H1 (cell line): ENCODE data around the gene MRPL33. TPM values are rescaled to one million over a fixed set of nuclear protein-coding genes. Genes with fewer than 3 reads are reported as not detected.

Source experiments
- CTCF ChIA-PET: fragments of 300-600 bp; sonication (Branson Sonifier 250); formaldehyde crosslinking; loops from one replicate; lab custom pipeline; 2021; ENCODE audit not compliant: partially characterized antibody; lab: Charles Lee
- POLR2A ChIA-PET: fragments of 300-600 bp; sonication (Branson Sonifier 250); formaldehyde crosslinking; loops from one replicate; lab custom pipeline; 2021; ENCODE audit warnings: inconsistent platforms; ENCODE audit not compliant: partially characterized antibody; lab: Charles Lee
- DNase-seq, 2 experiments: peaks; one replicate each; pipeline versions ENCODE4 v3.0.0 to v3.0.0-alpha.2; 2010 to 2022; ENCODE audit warnings: low spot score in 2 of 2, low read depth in 1 of 2, mixed read lengths in 1 of 2
- FAIRE-seq: peaks from 2 replicates; lab custom pipeline; 2011; peaks lifted over from hg19 to GRCh38; lab: Jason Lieb, UNC
- H2AFZ ChIP-seq: 2 replicates; pipeline ENCODE4 v1.8.1; 2012; ENCODE audit warnings: low read length, inconsistent platforms
- H2AK5ac ChIP-seq: 2 replicates; pipeline ENCODE4 v1.6.1; 2013; ENCODE audit warnings: low read depth, low read length
- H2BK120ac ChIP-seq: replicated peaks from 2 replicates; pipeline ENCODE3; 2013; ENCODE audit warnings: low read depth, low read length, inconsistent platforms
- H2BK12ac ChIP-seq: 2 replicates; pipeline ENCODE4 v1.6.1; 2013; ENCODE audit warnings: low read depth, low read length
- H2BK15ac ChIP-seq: 2 replicates; pipeline ENCODE4 v1.6.1; 2013; ENCODE audit warnings: low read length
- H2BK20ac ChIP-seq: 2 replicates; pipeline ENCODE4 v1.6.1; 2013; ENCODE audit warnings: low read length
- H2BK5ac ChIP-seq: 2 replicates; pipeline ENCODE4 v1.6.1; 2013; ENCODE audit warnings: low read depth, low read length
- H3K14ac ChIP-seq: 2 replicates; pipeline ENCODE4 v1.6.1; 2013; ENCODE audit warnings: inconsistent platforms; ENCODE audit not compliant: insufficient read length
- H3K18ac ChIP-seq: 2 replicates; pipeline ENCODE4 v1.6.1; 2013; ENCODE audit warnings: low read length; ENCODE audit errors: extremely low read depth
- H3K23ac ChIP-seq: 2 replicates; pipeline ENCODE4 v1.6.1; 2013; ENCODE audit warnings: inconsistent platforms; ENCODE audit not compliant: insufficient read length
- H3K23me2 ChIP-seq: 2 replicates; pipeline ENCODE4 v1.6.1; 2013; ENCODE audit warnings: low read depth, low read length
- H3K27ac ChIP-seq: 2 replicates; pipeline ENCODE4 v1.6.1; 2011; ENCODE audit warnings: low read depth, low read length, inconsistent platforms
- H3K27me3 ChIP-seq, 4 experiments: replicated peaks in 1 of 4; 1 replicate in 1 of 4; 2 replicates in 3 of 4; pipeline versions ENCODE4 v1.6.1 to v1.8.1; 2011 to 2013; ENCODE audit warnings: low read length in 3 of 4, mild to moderate bottlenecking in 3 of 4, inconsistent platforms in 2 of 4, mixed read lengths in 2 of 4, moderate library complexity in 1 of 4; ENCODE audit not compliant: control insufficient read depth in 3 of 4, insufficient read depth in 3 of 4; ENCODE audit errors: extremely low read depth in 1 of 4
- H3K36me3 ChIP-seq, 4 experiments: 2 replicates each; pipeline versions ENCODE4 v1.6.1 to v1.8.1; 2011 to 2013; ENCODE audit warnings: mild to moderate bottlenecking in 4 of 4, low read length in 3 of 4, moderate library complexity in 2 of 4, control low read depth in 1 of 4, inconsistent platforms in 1 of 4; ENCODE audit not compliant: insufficient read depth in 4 of 4, control insufficient read depth in 2 of 4
- H3K4ac ChIP-seq: replicated peaks from 2 replicates; pipeline ENCODE3; 2013; ENCODE audit warnings: low read length, low read depth, mixed read lengths, inconsistent platforms; ENCODE audit not compliant: insufficient read length
- H3K4me1 ChIP-seq, 4 experiments: replicated peaks in 1 of 4; 1 replicate in 1 of 4; 2 replicates in 3 of 4; pipeline versions ENCODE4 v1.6.1 to v1.8.1; 2011 to 2013; ENCODE audit warnings: low read length in 3 of 4, inconsistent platforms in 2 of 4, mixed read lengths in 1 of 4; ENCODE audit not compliant: insufficient read depth in 4 of 4, control insufficient read depth in 3 of 4
- H3K4me2 ChIP-seq, 2 experiments: 2 replicates each; pipeline versions ENCODE4 v1.6.1 to v1.8.1; 2011 to 2013; ENCODE audit warnings: low read depth in 2 of 2, low read length in 2 of 2, control low read depth in 1 of 2, inconsistent platforms in 1 of 2, mild to moderate bottlenecking in 1 of 2; ENCODE audit not compliant: insufficient read depth in 1 of 2
- H3K4me3 ChIP-seq, 4 experiments: fragments of 200-600, 300-600 bp in 1 of 4; sonication (generic), shearing (Covaris generic), sonication (Bioruptor Twin) in 1 of 4; 2 replicates each; pipeline versions ENCODE4 v1.5.1 to v1.8.1; 2011 to 2016; ENCODE audit warnings: low read length in 4 of 4, low read depth in 3 of 4, control low read depth in 2 of 4, inconsistent platforms in 2 of 4, mild to moderate bottlenecking in 2 of 4, mixed read lengths in 1 of 4, moderate library complexity in 1 of 4; ENCODE audit not compliant: insufficient read depth in 2 of 4; ENCODE audit errors: extremely low read depth in 1 of 4
- H3K56ac ChIP-seq: replicated peaks from 2 replicates; pipeline ENCODE3; 2013; ENCODE audit warnings: low read depth, mild to moderate bottlenecking, mixed read lengths, low read length, inconsistent platforms; ENCODE audit not compliant: insufficient read length
- H3K79me1 ChIP-seq: 2 replicates; pipeline ENCODE4 v1.6.1; 2013; ENCODE audit warnings: low read depth, low read length, control low read depth
- H3K79me2 ChIP-seq, 2 experiments: 2 replicates each; pipeline versions ENCODE4 v1.6.1 to v1.8.1; 2012 to 2013; ENCODE audit warnings: low read length in 2 of 2, mild to moderate bottlenecking in 2 of 2, inconsistent platforms in 1 of 2; ENCODE audit not compliant: insufficient read depth in 2 of 2, control insufficient read depth in 1 of 2
- H3K9ac ChIP-seq, 4 experiments: replicated peaks in 1 of 4; 1 replicate in 1 of 4; 2 replicates in 3 of 4; pipeline versions ENCODE4 v1.6.1 to v1.8.1; 2011 to 2013; ENCODE audit warnings: low read depth in 3 of 4, low read length in 3 of 4, control low read depth in 2 of 4, mild to moderate bottlenecking in 2 of 4, moderate library complexity in 2 of 4, inconsistent platforms in 1 of 4; ENCODE audit errors: extremely low read depth in 1 of 4
- H3K9me3 ChIP-seq, 2 experiments: 2 replicates each; pipeline versions ENCODE4 v1.6.1 to v1.8.1; 2012 to 2013; ENCODE audit warnings: mild to moderate bottlenecking in 2 of 2, moderate library complexity in 2 of 2, control low read depth in 1 of 2, inconsistent platforms in 1 of 2, low read depth in 1 of 2, low read length in 1 of 2, mixed read lengths in 1 of 2; ENCODE audit not compliant: insufficient read depth in 2 of 2
- H4K20me1 ChIP-seq, 2 experiments: replicated peaks in 1 of 2; 2 replicates each; pipeline versions ENCODE3 to v1.8.1; 2011 to 2013; ENCODE audit warnings: inconsistent platforms in 2 of 2, low read length in 2 of 2, mild to moderate bottlenecking in 1 of 2; ENCODE audit not compliant: insufficient read depth in 2 of 2, control insufficient read depth in 1 of 2
- H4K5ac ChIP-seq: 2 replicates; pipeline ENCODE4 v1.6.1; 2013; ENCODE audit warnings: low read length, low read depth, mixed read lengths, inconsistent platforms; ENCODE audit not compliant: insufficient read length
- H4K8ac ChIP-seq: 2 replicates; pipeline ENCODE4 v1.8.0; 2013; ENCODE audit warnings: mild to moderate bottlenecking, moderate library complexity, low read length, inconsistent platforms; ENCODE audit not compliant: insufficient read depth; ENCODE audit errors: extremely low read depth
- H4K91ac ChIP-seq: replicated peaks from 2 replicates; pipeline ENCODE3; 2013; ENCODE audit warnings: low read length, mixed read lengths, inconsistent platforms; ENCODE audit not compliant: insufficient read length
- BACH1 ChIP-seq: IDR thresholded peaks from 2 replicates; pipeline ENCODE4 v1.6.1; 2012; ENCODE audit warnings: low read length, improper control_type of control experiment
- CTBP2 ChIP-seq: IDR thresholded peaks from 2 replicates; pipeline ENCODE4 v1.7.0; 2011; ENCODE audit warnings: borderline replicate concordance, mild to moderate bottlenecking, moderate library complexity, mixed read lengths, low read length; ENCODE audit not compliant: insufficient read depth, insufficient read length
- HDAC2 ChIP-seq, 2 experiments: fragments of 300-600 bp in 1 of 2; sonication (generic) in 1 of 2; IDR thresholded peaks; 2 replicates each; pipeline ENCODE4 v1.6.1; 2011 to 2012; ENCODE audit warnings: low read depth in 2 of 2, low read length in 2 of 2, mild to moderate bottlenecking in 2 of 2, moderate library complexity in 2 of 2, borderline replicate concordance in 1 of 2, inconsistent platforms in 1 of 2
- PHF8 ChIP-seq: fragments of 200-600 bp; sonication (generic); conservative IDR thresholded peaks from 2 replicates; pipeline ENCODE4 v1.7.1; 2012; ENCODE audit warnings: low read depth, mild to moderate bottlenecking, inconsistent platforms, low read length, moderate library complexity
- RAD21 ChIP-seq, 2 experiments: IDR thresholded peaks in 1 of 2; conservative IDR thresholded peaks in 1 of 2; 2 replicates each; pipeline ENCODE4 v1.6.1; 2011; ENCODE audit warnings: low read depth in 2 of 2, low read length in 2 of 2, improper control_type of control experiment in 1 of 2, inconsistent platforms in 1 of 2, mild to moderate bottlenecking in 1 of 2, moderate library complexity in 1 of 2
- TAF1 ChIP-seq: IDR thresholded peaks from 2 replicates; pipeline ENCODE4 v1.6.1; 2011; ENCODE audit warnings: mild to moderate bottlenecking, low read depth, low read length
- ZNF274 ChIP-seq: IDR thresholded peaks from 2 replicates; pipeline ENCODE4 v1.7.0; 2012; ENCODE audit warnings: low read length, borderline replicate concordance; ENCODE audit errors: extremely low read depth
- WGBS, 2 experiments: shearing (Covaris generic) in 1 of 2; methylation state at CpG; one replicate each; pipeline versions ENCODE4 v1.1.6 to v1.1.7; 2013 to 2015; ENCODE audit warnings: low lambda C conversion rate in 2 of 2, mixed read lengths in 2 of 2, inconsistent platforms in 1 of 2, low coverage in 1 of 2, missing lambda C conversion rate in 1 of 2; ENCODE audit not compliant: insufficient replicate concordance in 2 of 2, insufficient coverage in 1 of 2, insufficient read length in 1 of 2; ENCODE audit errors: extremely low coverage in 1 of 2, missing lambda C conversion rate in 1 of 2; 5-methylcytosine and 5-hydroxymethylcytosine counted together
- polyA plus RNA-seq, 7 experiments: library from polyadenylated mRNA; depleted of rRNA in 3 of 7; stranded (reverse) in 5 of 7; unstranded in 2 of 7; fragments of >200 nt in 5 of 7; fragments of 200-250 nt in 2 of 7; gene quantifications; 1 replicate in 5 of 7; 2 replicates in 1 of 7; 4 replicates in 1 of 7; pipeline versions ENCODE4 v1.2.1 to v1.2.3, GENCODE V29; 2011 to 2013; ENCODE audit warnings: missing spikeins in 2 of 7, mixed read lengths in 2 of 7
- total RNA-seq: library from RNA; stranded (reverse); fragmentation: NEBNext Ultra II Directional; extraction: Animal tissue kit (Norgen Biotek cat#: 25700); gene quantifications from 2 replicates; pipeline ENCODE4 v1.2.1, GENCODE V29; 2021
- TF ChIP-seq, protein P1 (sequence below): IDR thresholded peaks from 2 replicates; pipeline ENCODE4 v1.6.1; 2011; ENCODE audit warnings: low read length, improper control_type of control experiment
- TF ChIP-seq, protein P2 (sequence below): IDR thresholded peaks from 2 replicates; pipeline ENCODE4 v1.6.1; 2012; ENCODE audit warnings: low read length, inconsistent platforms

The MRPL33 gene
- total and polyA plus RNA-seq, 2 of the 8 experiments (the other 6 are each of a cell fraction or from before 2014, with no cell fraction given), result 24.3 to 62.9 TPM

DNA sequence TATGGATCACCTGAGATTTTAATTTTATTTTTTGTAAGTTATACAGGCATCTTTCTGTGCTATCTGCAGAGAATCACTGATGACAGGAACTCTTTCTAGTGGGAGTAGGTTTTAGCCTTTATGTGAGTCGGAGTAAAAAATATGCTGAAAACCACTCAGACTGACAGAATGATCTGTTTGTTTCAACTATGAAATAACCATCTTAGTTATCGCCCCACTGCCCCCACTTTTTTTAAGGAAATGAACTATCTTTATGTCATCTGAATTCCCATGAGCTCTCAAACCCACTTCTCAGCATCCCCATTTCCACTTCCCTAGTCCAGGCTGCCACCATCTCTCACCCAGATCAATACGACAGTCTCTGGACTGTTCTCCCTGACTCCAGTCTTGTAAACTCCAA lies 38.9 kb downstream of the MRPL33 start:
- no peaks in the 10 kb centered on the region for H3K79me2 ChIP-seq
- H2BK120ac ChIP-seq, result no peak overlapping the region
- H2BK5ac ChIP-seq, result no peak overlapping the region
- no peak overlapping the region for H2BK12ac ChIP-seq
- H2AFZ ChIP-seq, result no peak overlapping the region
- FAIRE-seq (no peak), DNase-seq (no peak)
- H3K4ac ChIP-seq, result no peak overlapping the region
- CTCF ChIA-PET, result interaction anchor here (0.7 to 1.4 kb wide), 3 partner anchors 532 to 602 kb away, joined by 3 to 4 read pairs (median 4); no protein-coding TSS in a partner anchor
- no peak overlapping the region for H3K23ac ChIP-seq
- no peak overlapping the region for H3K27ac ChIP-seq
- H3K23me2 ChIP-seq, result no peaks in the 10 kb centered on the region
- no peaks in the 10 kb centered on the region for H4K20me1 ChIP-seq
- H3K9me3 ChIP-seq, result no peaks in the 10 kb centered on the region
- no peak overlapping the region for H3K14ac ChIP-seq
- no peak overlapping the region for H4K8ac ChIP-seq
- no peak overlapping the region for H3K56ac ChIP-seq
- POLR2A ChIA-PET, result interaction anchor here (0.5 to 1.4 kb wide), 3 partner anchors 36 to 580 kb away, joined by 3 read pairs; no protein-coding TSS in a partner anchor
- H2BK15ac ChIP-seq, result no peak overlapping the region
- no peak overlapping the region for H4K5ac ChIP-seq
- no peaks in the 10 kb centered on the region for H3K36me3 ChIP-seq
- WGBS, 2 experiments, result 86% methylated on average over 3 of the region's 3 CpGs; no CpG with 5 or more reads in 1 of the 2 experiments
- H2AK5ac ChIP-seq, result no peak overlapping the region
- peaks cover 0 to 1% (median 0%) of the 10 kb centered on the region in 4 experiments; a peak in 1 of 7 replicates for H3K27me3 ChIP-seq
- no peak overlapping the region for H3K18ac ChIP-seq
- no peak overlapping the region for H3K9ac ChIP-seq
- no peak overlapping the region for H3K4me3 ChIP-seq
- no peak overlapping the region for H4K91ac ChIP-seq
- no peaks in the 10 kb centered on the region for H3K4me1 ChIP-seq
- H3K79me1 ChIP-seq, result no peaks in the 10 kb centered on the region
- no peak overlapping the region for H2BK20ac ChIP-seq
- H3K4me2 ChIP-seq, result no peak overlapping the region
- TF ChIP-seq TAF1, result no peak
- no peak for TF ChIP-seq CTBP2
- TF ChIP-seq, protein P1, sequence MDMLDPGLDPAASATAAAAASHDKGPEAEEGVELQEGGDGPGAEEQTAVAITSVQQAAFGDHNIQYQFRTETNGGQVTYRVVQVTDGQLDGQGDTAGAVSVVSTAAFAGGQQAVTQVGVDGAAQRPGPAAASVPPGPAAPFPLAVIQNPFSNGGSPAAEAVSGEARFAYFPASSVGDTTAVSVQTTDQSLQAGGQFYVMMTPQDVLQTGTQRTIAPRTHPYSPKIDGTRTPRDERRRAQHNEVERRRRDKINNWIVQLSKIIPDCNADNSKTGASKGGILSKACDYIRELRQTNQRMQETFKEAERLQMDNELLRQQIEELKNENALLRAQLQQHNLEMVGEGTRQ, result no peak
- TF ChIP-seq BACH1, result no peak
- TF ChIP-seq, protein P2, sequence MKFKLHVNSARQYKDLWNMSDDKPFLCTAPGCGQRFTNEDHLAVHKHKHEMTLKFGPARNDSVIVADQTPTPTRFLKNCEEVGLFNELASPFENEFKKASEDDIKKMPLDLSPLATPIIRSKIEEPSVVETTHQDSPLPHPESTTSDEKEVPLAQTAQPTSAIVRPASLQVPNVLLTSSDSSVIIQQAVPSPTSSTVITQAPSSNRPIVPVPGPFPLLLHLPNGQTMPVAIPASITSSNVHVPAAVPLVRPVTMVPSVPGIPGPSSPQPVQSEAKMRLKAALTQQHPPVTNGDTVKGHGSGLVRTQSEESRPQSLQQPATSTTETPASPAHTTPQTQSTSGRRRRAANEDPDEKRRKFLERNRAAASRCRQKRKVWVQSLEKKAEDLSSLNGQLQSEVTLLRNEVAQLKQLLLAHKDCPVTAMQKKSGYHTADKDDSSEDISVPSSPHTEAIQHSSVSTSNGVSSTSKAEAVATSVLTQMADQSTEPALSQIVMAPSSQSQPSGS, result no peak
- no peak for TF ChIP-seq ZNF274
- no peak for TF ChIP-seq PHF8
- TF ChIP-seq HDAC2 (IDR thresholded peaks at IDR 0.05; ENCODE audit: borderline replicate concordance in 1 of 2, low read depth in 2 of 2, low read length in 2 of 2), result no peak
- no peak for TF ChIP-seq RAD21 (IDR thresholded peaks at IDR 0.05 in 1 of 2, conservative IDR thresholded peaks at IDR 0.05 in 1 of 2; ENCODE audit: low read depth in 2 of 2, low read length in 2 of 2)
